Kidney (tissue), 22 donors: Measurements from ENCODE around the gene IFNA8. TPM values are rescaled to one million over a fixed set of nuclear protein-coding genes. Genes with fewer than 3 reads are reported as not detected.
"Not testable (repeated sequence)": the region's sequence is repeated elsewhere in the genome, so short reads cannot be mapped to it uniquely, and the experiment has no call there.

Experiments
- DNase-seq, 5 donors: peaks; one replicate each; pipeline ENCODE4 v3.0.0-alpha.2; 2013 to 2020
- FAIRE-seq: peaks from 2 replicates; lab custom pipeline; 2012; peaks lifted over from hg19 to GRCh38; lab: Jason Lieb, UNC
- H3K27ac ChIP-seq, 2 donors: one replicate each; pipeline ENCODE4 v1.7.0; 2013; ENCODE audit warnings: low read depth in 2 of 2, low read length in 2 of 2, inconsistent platforms in 1 of 2
- H3K27me3 ChIP-seq: one replicate; pipeline ENCODE4 v1.7.1; 2013; ENCODE audit warnings: low read length, inconsistent platforms; ENCODE audit not compliant: control insufficient read depth, insufficient read depth
- H3K36me3 ChIP-seq, 3 donors: one replicate each; pipeline versions ENCODE4 v1.7.0 to v1.7.1; 2013; ENCODE audit warnings: low read length in 3 of 3, control low read depth in 1 of 3, inconsistent platforms in 1 of 3; ENCODE audit not compliant: insufficient read depth in 3 of 3, control insufficient read depth in 2 of 3
- H3K4me1 ChIP-seq, 3 donors: one replicate each; pipeline versions ENCODE4 v1.7.0 to v1.7.1; 2013; ENCODE audit warnings: low read length in 3 of 3, inconsistent platforms in 1 of 3, low read depth in 1 of 3; ENCODE audit not compliant: control insufficient read depth in 2 of 3, insufficient read depth in 2 of 3
- H3K4me3 ChIP-seq, 3 donors: one replicate each; pipeline versions ENCODE4 v1.7.0 to v1.8.1; 2013; ENCODE audit warnings: low read length in 3 of 3, control low read depth in 1 of 3, inconsistent platforms in 1 of 3
- H3K9ac ChIP-seq, 3 donors: one replicate each; pipeline versions ENCODE4 v1.7.0 to v1.7.1; 2013; ENCODE audit warnings: low read length in 3 of 3, control low read depth in 1 of 3, inconsistent platforms in 1 of 3
- H3K9me3 ChIP-seq, 3 donors: one replicate each; pipeline versions ENCODE4 v1.7.0 to v1.7.1; 2013; ENCODE audit warnings: low read length in 3 of 3, control low read depth in 1 of 3, inconsistent platforms in 1 of 3; ENCODE audit not compliant: control insufficient read depth in 2 of 3, insufficient read depth in 1 of 3
- intact Hi-C: fragments of 100-400 bp; cut with DNase I; formaldehyde crosslinking; loops from one replicate; pipeline ENCODE4 v1.11.1; 2022
- long read RNA-seq, 10 donors: library from polyadenylated mRNA in 1 of 10; unstranded in 1 of 10; transcript quantifications; one replicate each; pipeline ENCODE4 v2.0.0 and lab custom pipeline, GENCODE V29; 2021 to 2026
- polyA plus RNA-seq: library from polyadenylated mRNA; stranded (reverse); fragments of 350-450 nt; fragmentation: Illumina TruSeq; extraction: RNeasy Lipid Tissue Mini Kit (QIAGEN cat#74804); gene quantifications from one replicate; pipeline ENCODE4 v1.2.3, GENCODE V29; 2014; ENCODE audit warnings: low read depth, low replicate concordance; ENCODE audit not compliant: insufficient read depth
- total RNA-seq: library from RNA; stranded (reverse); fragmentation: NEBNext Ultra II Directional; extraction: Animal tissue kit (Norgen Biotek cat#: 25700); gene quantifications from one replicate; pipeline ENCODE4 v1.2.1, GENCODE V29; 2021
- TF ChIP-seq, protein P1 (sequence below): IDR thresholded peaks from 3 replicates; pipeline ENCODE4 v1.5.1; 2012; ENCODE audit warnings: mild to moderate bottlenecking, moderate library complexity, borderline replicate concordance; ENCODE audit not compliant: insufficient read depth; ENCODE audit errors: extremely low read depth
- donor health status: control.
- donor health status: control.
- donor health status: control.
- donor health status: control.
- donor health status: control.
- donor health status: DM: yes; HTN: yes; CAD: no.
- donor health status: Normal renal cell carcinoma (clear cell type).

IFNA8 gene
- total RNA-seq (not detected), polyA plus RNA-seq (not detected)
- long read RNA-seq, donor 1, result 0 reads
- long read RNA-seq, donor 2, result 0 reads
- long read RNA-seq, donor 3, result 0 reads
- long read RNA-seq, donor 4, result 0 reads
- long read RNA-seq, donor 5, result 0 reads
- long read RNA-seq, donor 6, result 0 reads
- long read RNA-seq, donor 7, result 0 reads
- long read RNA-seq, donor 8, result 0 reads
- long read RNA-seq, donor 9, result 0 reads
- long read RNA-seq, donor 10, result 0 reads

DNA sequence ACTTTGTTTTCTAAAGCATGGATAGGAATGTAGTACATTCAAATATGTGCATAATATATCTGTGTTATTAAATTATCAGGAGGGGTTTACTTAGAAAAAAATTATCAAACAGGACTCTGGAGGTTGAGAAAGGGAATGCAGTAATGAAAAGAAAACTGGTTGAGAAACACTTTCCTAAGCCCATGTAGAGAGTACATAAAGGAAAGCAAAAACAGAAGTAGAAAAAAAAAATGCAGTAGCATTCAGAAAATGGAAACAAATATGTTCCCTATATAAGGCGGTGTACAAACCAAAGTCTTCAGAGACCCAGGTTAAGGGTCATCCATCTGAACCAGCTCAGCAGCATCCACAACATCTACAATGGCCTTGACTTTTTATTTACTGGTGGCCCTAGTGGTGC lies at the start of gene IFNA8:
Gene IFNA8 (plus strand): TSS at position 301 of the 400 bp plus-strand sequence. CDS start 60 bp downstream, at position 361.
- TF ChIP-seq, protein P1, sequence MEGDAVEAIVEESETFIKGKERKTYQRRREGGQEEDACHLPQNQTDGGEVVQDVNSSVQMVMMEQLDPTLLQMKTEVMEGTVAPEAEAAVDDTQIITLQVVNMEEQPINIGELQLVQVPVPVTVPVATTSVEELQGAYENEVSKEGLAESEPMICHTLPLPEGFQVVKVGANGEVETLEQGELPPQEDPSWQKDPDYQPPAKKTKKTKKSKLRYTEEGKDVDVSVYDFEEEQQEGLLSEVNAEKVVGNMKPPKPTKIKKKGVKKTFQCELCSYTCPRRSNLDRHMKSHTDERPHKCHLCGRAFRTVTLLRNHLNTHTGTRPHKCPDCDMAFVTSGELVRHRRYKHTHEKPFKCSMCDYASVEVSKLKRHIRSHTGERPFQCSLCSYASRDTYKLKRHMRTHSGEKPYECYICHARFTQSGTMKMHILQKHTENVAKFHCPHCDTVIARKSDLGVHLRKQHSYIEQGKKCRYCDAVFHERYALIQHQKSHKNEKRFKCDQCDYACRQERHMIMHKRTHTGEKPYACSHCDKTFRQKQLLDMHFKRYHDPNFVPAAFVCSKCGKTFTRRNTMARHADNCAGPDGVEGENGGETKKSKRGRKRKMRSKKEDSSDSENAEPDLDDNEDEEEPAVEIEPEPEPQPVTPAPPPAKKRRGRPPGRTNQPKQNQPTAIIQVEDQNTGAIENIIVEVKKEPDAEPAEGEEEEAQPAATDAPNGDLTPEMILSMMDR, result no peak
- no peak within 1 kb of the TSS for H3K9ac ChIP-seq
- no peaks in the 10 kb centered on the region for H3K9me3 ChIP-seq
- H3K4me1 ChIP-seq, result peaks cover 0 to 5% (median 0%) of the 10 kb centered on the region in 3 donors
- intact Hi-C loops, result no loop called here
- no peak within 1 kb of the TSS for H3K27ac ChIP-seq
- no peaks in the 10 kb centered on the region for H3K36me3 ChIP-seq
- no peak within 1 kb of the TSS for H3K4me3 ChIP-seq
- DNase-seq (no peak), FAIRE-seq (no peak)
- H3K27me3 ChIP-seq, result no peaks in the 10 kb centered on the region

DNA sequence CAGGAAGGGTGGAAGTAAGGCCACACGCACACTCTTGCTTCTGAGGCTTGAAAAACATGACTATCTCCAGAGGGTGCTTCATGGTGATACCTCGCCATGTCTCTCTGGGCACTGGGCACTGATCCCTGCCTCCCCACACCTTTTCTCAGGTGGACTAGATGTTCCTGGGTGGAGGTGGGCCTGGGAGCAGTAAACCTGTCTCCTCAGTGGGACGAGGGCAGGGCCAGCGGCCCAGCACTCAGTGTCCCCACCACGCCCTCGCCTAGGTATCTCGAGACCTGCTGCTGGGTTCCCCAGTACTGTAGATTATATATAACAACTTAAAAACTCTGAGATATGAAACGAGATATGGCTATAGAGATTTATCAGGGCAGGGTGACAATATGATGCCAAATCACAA lies 46.6 kb upstream of the IFNA8 start:
- FAIRE-seq (no peak), DNase-seq (no peak)
- Histone ChIP-seq H3K9ac (no peak overlapping the region), H3K4me3 (no peak overlapping the region), H3K27me3 (no peaks in the 10 kb centered on the region), H3K27ac (no peak overlapping the region), H3K36me3 (no peaks in the 10 kb centered on the region), H3K4me1 (no peaks in the 10 kb centered on the region), H3K9me3 (no peaks in the 10 kb centered on the region)
- TF ChIP-seq, protein P1, result no peak
- intact Hi-C loops, result no loop called here

DNA sequence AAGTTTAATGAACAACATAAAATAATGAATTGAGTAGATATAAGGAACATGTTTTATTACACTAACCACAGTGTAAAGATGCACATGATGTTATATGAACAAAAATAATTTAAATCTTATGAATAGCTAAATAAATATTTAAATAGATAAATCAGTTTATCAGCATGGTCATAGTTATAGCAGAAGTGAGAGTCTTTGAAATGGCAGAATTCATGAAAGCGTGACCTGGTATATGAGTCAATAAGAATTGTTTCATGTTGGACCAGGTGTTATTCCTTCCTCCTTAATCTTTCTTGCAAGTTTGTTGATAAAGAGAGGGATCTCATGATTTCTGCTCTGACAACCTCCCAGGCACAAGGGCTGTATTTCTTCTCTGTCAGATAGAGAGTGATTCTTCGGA lies 41.7 kb upstream of the IFNA8 start:
- H3K9ac ChIP-seq, H3K27ac ChIP-seq, H3K4me1 ChIP-seq, H3K4me3 ChIP-seq, H3K9me3 ChIP-seq, intact Hi-C loops, H3K27me3 ChIP-seq, DNase-seq, H3K36me3 ChIP-seq: not testable (repeated sequence)
- peak; percentile 38 for FAIRE-seq

DNA sequence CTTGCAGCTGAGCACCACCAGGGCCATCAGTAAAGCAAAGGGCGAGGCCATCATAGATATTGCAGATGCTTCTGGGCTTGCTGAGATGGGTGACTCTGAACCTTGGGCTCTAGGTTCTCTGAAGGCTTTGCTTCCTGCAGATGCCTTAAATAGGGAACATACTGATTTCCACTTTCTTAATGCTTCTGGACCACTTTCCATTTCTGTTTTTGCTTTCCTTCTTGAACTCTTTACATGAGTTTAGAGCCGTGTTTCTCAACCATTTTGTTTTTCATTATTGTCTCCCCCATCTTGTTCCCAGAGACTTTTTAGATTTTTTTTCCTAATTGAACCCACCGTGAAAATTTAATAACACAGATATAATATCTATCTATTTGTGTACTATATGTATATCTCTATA lies 41.0 kb upstream of the IFNA8 start, which contains the start of gene IFNA13:
Gene IFNA13 (minus strand): TSS at position 101 of the 400 bp plus-strand sequence. CDS start 47 bp downstream, at position 54.
- no peak within 1 kb of the TSS for H3K9ac ChIP-seq
- intact Hi-C loops, result no loop called here

DNA sequence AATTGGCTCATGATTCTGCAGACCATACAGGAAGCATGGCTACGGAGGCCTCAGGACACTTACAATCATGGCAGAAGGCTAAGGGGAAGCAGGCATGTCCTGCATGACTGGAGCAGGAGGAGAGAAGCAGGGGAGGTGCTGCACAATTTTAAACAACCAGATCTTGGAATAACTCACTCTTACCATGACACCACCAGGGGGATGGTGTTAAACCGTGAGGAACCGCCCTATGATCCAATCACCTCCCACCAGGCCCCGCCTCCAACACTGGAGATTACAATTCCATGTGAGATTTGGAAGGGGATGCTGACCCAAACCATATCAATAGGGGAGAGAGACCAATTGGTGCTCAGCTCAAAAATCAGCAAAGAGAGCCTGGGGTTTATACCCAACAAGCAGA lies 37.5 kb upstream of the IFNA8 start:
- H3K27me3 ChIP-seq, H3K4me1 ChIP-seq, intact Hi-C loops, H3K36me3 ChIP-seq, H3K4me3 ChIP-seq, H3K9ac ChIP-seq, DNase-seq, H3K9me3 ChIP-seq, FAIRE-seq, H3K27ac ChIP-seq: not testable (repeated sequence)

More for the DNA sequence above, 41.0 kb upstream of the IFNA8 start, which contains the start of gene IFNA13:
- no peaks in the 10 kb centered on the region for H3K9me3 ChIP-seq
- no peak within 1 kb of the TSS for H3K27ac ChIP-seq
- H3K4me3 ChIP-seq, result no peak within 1 kb of the TSS
- no peaks in the 10 kb centered on the region for H3K4me1 ChIP-seq
- FAIRE-seq (no peak), DNase-seq (no peak)
- TF ChIP-seq, protein P1, result no peak
- H3K27me3 ChIP-seq, result no peaks in the 10 kb centered on the region
- no peaks in the 10 kb centered on the region for H3K36me3 ChIP-seq
